Measurements from ENCODE around the gene PTGES3.

The PTGES3 gene

GRCh38 chr12:56671608-56672007 is 16.5 kb downstream of the PTGES3 start (continued):
- TF ChIP-seq ZNF658 (tag by site-specific recombination; IDR thresholded peaks at IDR 0.05) (no peak), ZNF157 (tag by site-specific recombination; IDR thresholded peaks at IDR 0.05) (no peak), ZNF37A (tag by site-specific recombination; IDR thresholded peaks at IDR 0.05) (no peak), ZFP37 (tag by site-specific recombination; IDR thresholded peaks at IDR 0.05) (no peak), ZNF146 (tag by site-specific recombination; IDR thresholded peaks at IDR 0.05) (no peak), ZNF777 (tag by site-specific recombination; IDR thresholded peaks at IDR 0.05; ENCODE audit: borderline replicate concordance) (no peak), ZNF18 (tag by site-specific recombination; IDR thresholded peaks at IDR 0.05) (no peak)

GRCh38 chr12:56670836-56671235 is 17.2 kb downstream of the PTGES3 start:
- peaks cover 76 to 84% of the 10 kb centered on the region in 2 experiments for H3K36me3 ChIP-seq (ENCODE audit: control insufficient read depth in 2 of 2, insufficient read depth in 1 of 2, low read length in 2 of 2)

More at GRCh38 chr12:56670836-56671235, 17.2 kb downstream of the PTGES3 start:
- ChIA-PET CTCF (interaction anchor here (0.7 to 2.8 kb wide), 5 partner anchors 13 to 91 kb away, joined by 3 to 12 read pairs (median 4); no protein-coding TSS in a partner anchor), POLR2A (interaction anchor here (1.1 kb wide), 1 partner anchor 54 kb away, joined by 3 read pairs; the partner anchor contains the start of gene NACA)
- H3K9me3 ChIP-seq (ENCODE audit: control insufficient read depth, insufficient read depth, low read depth, low read length), result no peaks in the 10 kb centered on the region
- 0 out of 2 replicates have a peak, but pooled peaks cover 2% of the 10 kb centered on the region for H3K4me1 ChIP-seq (ENCODE audit: control insufficient read depth, insufficient read depth, low read length)
- peak overlapping the region; percentile 54; the same call in 1 of the 2 replicates for H3K27ac ChIP-seq (ENCODE audit: extremely low read depth, low read depth, low read length)
- no peak overlapping the region for H3K4me3 ChIP-seq (ENCODE audit: low read depth, low read length)
- TF ChIP-seq ZNF16 (tag by site-specific recombination; IDR thresholded peaks at IDR 0.05; ENCODE audit: low read depth), result no peak
- no peak for TF ChIP-seq ZNF248 (tag by site-specific recombination; IDR thresholded peaks at IDR 0.05)
- TF ChIP-seq ZNF354C (tag by site-specific recombination; IDR thresholded peaks at IDR 0.05; ENCODE audit: borderline replicate concordance, low read depth), result no peak
- no peak for TF ChIP-seq TRIM28 (IDR thresholded peaks at IDR 0.05; ENCODE audit: borderline replicate concordance, low read length)
- no peak for TF ChIP-seq ZBTB10 (tag by site-specific recombination; IDR thresholded peaks at IDR 0.05)
- TF ChIP-seq ZNF302 (tag by site-specific recombination; IDR thresholded peaks at IDR 0.05; ENCODE audit: low read depth), result no peak
- no peak for TF ChIP-seq BCL11A (tag by site-specific recombination; IDR thresholded peaks at IDR 0.05; ENCODE audit: low read depth)
- no peak for TF ChIP-seq ZBTB26 (tag by site-specific recombination; optimal IDR thresholded peaks at IDR 0.05)
- no peak for TF ChIP-seq PBX3 (CRISPR knock-in tag; IDR thresholded peaks at IDR 0.05)
- no peak for TF ChIP-seq BCL11B (tag by site-specific recombination; IDR thresholded peaks at IDR 0.05; ENCODE audit: low read depth)
- no peak for TF ChIP-seq ZNF132 (tag by site-specific recombination; IDR thresholded peaks at IDR 0.05; ENCODE audit: borderline replicate concordance)
- TF ChIP-seq ZBTB48 (tag by site-specific recombination; IDR thresholded peaks at IDR 0.05), result no peak
- no peak for TF ChIP-seq ZNF660 (tag by site-specific recombination; IDR thresholded peaks at IDR 0.05)
- no peak for TF ChIP-seq INSM2 (tag by site-specific recombination; IDR thresholded peaks at IDR 0.05)
- TF ChIP-seq ZNF324 (tag by site-specific recombination; IDR thresholded peaks at IDR 0.05), result no peak
